NT2/D1 (cell line): ENCODE data around the gene PXMP2.

Experiments
- YY1 ChIP-seq: IDR thresholded peaks from 2 replicates; pipeline ENCODE4 v1.6.1; 2011; ENCODE audit not compliant: insufficient read length, insufficient read depth
- ZNF274 ChIP-seq: IDR thresholded peaks from 2 replicates; pipeline ENCODE4 v1.6.1; 2011; ENCODE audit warnings: mild to moderate bottlenecking, low read depth, low read length

DNA sequence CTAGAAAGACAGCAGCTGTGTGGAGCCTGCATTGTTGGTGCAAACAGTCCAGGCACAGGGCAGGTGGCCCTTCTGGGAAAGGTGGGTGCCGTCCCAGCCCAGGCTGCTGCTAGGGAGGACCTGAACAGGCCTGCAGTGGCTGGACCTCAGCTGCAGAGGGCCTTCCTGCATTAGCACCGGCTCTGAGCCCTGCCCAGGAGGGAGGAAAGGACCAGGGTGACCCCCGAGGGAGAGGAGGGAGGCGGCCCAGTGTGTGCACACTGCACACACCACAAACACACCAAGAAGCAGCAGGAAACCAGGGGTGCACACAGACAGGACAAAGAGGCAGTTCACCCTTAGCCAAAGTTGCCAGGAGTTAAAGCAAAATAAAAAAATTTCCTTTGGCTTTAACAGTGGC is 15.3 kb downstream of the PXMP2 start:
- TF ChIP-seq YY1 (no peak), ZNF274 (no peak)
